Activated T-helper 17 cell treated with anti-CD3 and anti-CD28 coated beads, Interleukin-2, amount 50 U/mL, for 72 hours (primary cell): ENCODE results near the gene SDS. TPM values are rescaled to one million over a fixed set of nuclear protein-coding genes. Genes with fewer than 3 reads are reported as not detected.
A peak's percentile ranks its signal among the peaks of the same experiment; 100 is the strongest.

ENCODE experiments used
- ATAC-seq: fragments of 150-1000 bp; cut with Tn5 transposase; replicated peaks from 2 replicates; pipeline ENCODE4 v1.10.0; 2021; ENCODE audit warnings: mild to moderate bottlenecking, moderate library complexity
- H3K27ac Mint-ChIP-seq: one replicate; pipeline ENCODE4 v1.8.0; 2022; ENCODE audit warnings: mixed read lengths
- H3K27me3 Mint-ChIP-seq: one replicate; pipeline ENCODE4 v1.8.0; 2022; ENCODE audit warnings: mixed read lengths
- H3K36me3 Mint-ChIP-seq: one replicate; pipeline ENCODE4 v1.8.0; 2022; ENCODE audit warnings: low read depth, mild to moderate bottlenecking, mixed read lengths
- H3K4me1 Mint-ChIP-seq: one replicate; pipeline ENCODE4 v1.8.0; 2022; ENCODE audit warnings: mixed read lengths
- H3K4me3 Mint-ChIP-seq: one replicate; pipeline ENCODE4 v1.8.0; 2022; ENCODE audit warnings: mild to moderate bottlenecking, mixed read lengths
- H3K9me3 Mint-ChIP-seq: one replicate; pipeline ENCODE4 v1.8.0; 2022; ENCODE audit warnings: mixed read lengths
- total RNA-seq, 2 donors: library from RNA; stranded (reverse); gene quantifications; one replicate each; pipeline ENCODE4 v1.2.3, GENCODE V29; 2022

Gene SDS
- total RNA-seq, 2 donors from 2014 or later, result not detected

DNA sequence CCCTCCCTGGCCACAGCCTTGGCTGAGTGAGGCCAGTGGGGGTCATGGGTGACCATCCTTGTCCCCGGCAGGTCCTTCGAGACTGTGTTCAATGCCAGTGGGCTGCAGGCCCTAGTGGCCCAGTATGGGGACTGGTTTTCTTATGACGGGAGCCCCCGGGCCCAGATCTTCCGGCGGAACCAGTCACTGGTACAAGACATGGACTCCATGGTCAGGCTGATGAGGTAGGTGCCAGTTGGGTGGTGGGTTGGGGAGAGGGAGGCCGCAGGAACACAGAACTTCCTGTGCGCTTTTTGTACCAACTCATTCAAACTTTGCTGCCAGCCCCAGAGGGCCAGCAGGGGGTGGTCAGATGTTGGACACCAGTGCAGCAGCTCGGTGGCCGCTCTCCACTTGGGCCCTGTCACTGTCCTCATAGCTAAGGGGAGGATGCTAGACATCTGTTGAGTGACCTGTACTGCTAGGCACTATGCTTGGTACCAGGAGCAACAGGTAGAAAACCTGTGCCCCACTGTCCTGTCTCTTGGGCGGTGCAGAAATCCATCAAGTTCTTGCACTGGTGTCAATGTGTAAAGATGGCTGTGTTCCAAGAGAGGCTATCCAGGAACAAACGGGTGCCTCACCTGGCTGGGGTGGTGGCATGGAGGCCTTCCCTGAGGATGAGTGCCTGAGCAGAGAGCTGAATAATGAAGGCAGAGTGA, 16.7 kb downstream of the SDS start:
- no peak overlapping the region for H3K27ac Mint-ChIP-seq
- H3K4me1 Mint-ChIP-seq, result no peaks in the 10 kb centered on the region
- no peaks in the 10 kb centered on the region for H3K9me3 Mint-ChIP-seq
- no peak for ATAC-seq
- H3K27me3 Mint-ChIP-seq, result no peaks in the 10 kb centered on the region
- no peak overlapping the region for H3K4me3 Mint-ChIP-seq
- H3K36me3 Mint-ChIP-seq, result peaks cover 29% of the 10 kb centered on the region

- H3K36me3 Mint-ChIP-seq, result peaks cover 35% of the 10 kb centered on the region
- no peaks in the 10 kb centered on the region for H3K27me3 Mint-ChIP-seq
- H3K9me3 Mint-ChIP-seq, result no peaks in the 10 kb centered on the region
- no peak for ATAC-seq
- no peaks in the 10 kb centered on the region for H3K4me1 Mint-ChIP-seq
- no peak overlapping the region for H3K4me3 Mint-ChIP-seq
- no peak overlapping the region for H3K27ac Mint-ChIP-seq
Measured at GRCh38 chr12:113385282-113385882, 18.3 kb downstream of the SDS start.

GRCh38 chr12:113384778-113385177, 18.9 kb downstream of the SDS start:
- Mint-ChIP-seq H3K36me3 (peaks cover 39% of the 10 kb centered on the region), H3K27me3 (no peaks in the 10 kb centered on the region), H3K27ac (no peak overlapping the region), H3K9me3 (no peaks in the 10 kb centered on the region), H3K4me1 (no peaks in the 10 kb centered on the region), H3K4me3 (no peak overlapping the region)
- ATAC-seq, result no peak

DNA sequence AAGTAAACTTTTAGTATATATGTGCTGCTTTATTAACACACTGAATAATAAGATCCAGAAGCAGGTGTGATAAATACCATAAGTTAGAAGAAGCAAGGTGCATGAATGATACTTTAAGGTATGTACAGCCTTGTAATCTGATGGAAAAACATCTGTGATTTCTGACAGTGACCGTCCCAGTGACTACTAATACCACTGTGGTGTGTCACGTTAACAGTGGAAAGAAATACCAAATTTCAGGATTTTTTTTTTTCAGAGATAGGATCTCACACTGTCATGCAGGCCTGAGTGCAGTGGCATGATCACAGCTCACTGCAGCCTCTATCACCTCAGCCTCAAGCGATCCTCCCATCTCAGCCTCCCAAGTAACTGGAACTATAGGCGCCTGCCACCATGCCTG, 21.5 kb downstream of the SDS start:
- no peaks in the 10 kb centered on the region for H3K4me1 Mint-ChIP-seq
- ATAC-seq, result no peak

GRCh38 chr12:113381220-113381619, 22.5 kb downstream of the SDS start:
- Mint-ChIP-seq H3K36me3 (peaks cover 33% of the 10 kb centered on the region), H3K27ac (no peak overlapping the region), H3K9me3 (no peaks in the 10 kb centered on the region), H3K4me1 (no peaks in the 10 kb centered on the region), H3K4me3 (no peak overlapping the region), H3K27me3 (no peaks in the 10 kb centered on the region)
- ATAC-seq, result no peak

More for the DNA sequence above, 21.5 kb downstream of the SDS start:
- no peaks in the 10 kb centered on the region for H3K9me3 Mint-ChIP-seq
- no peaks in the 10 kb centered on the region for H3K27me3 Mint-ChIP-seq
- H3K36me3 Mint-ChIP-seq, result peaks cover 37% of the 10 kb centered on the region
- H3K27ac Mint-ChIP-seq, result no peak overlapping the region
- no peak overlapping the region for H3K4me3 Mint-ChIP-seq

DNA sequence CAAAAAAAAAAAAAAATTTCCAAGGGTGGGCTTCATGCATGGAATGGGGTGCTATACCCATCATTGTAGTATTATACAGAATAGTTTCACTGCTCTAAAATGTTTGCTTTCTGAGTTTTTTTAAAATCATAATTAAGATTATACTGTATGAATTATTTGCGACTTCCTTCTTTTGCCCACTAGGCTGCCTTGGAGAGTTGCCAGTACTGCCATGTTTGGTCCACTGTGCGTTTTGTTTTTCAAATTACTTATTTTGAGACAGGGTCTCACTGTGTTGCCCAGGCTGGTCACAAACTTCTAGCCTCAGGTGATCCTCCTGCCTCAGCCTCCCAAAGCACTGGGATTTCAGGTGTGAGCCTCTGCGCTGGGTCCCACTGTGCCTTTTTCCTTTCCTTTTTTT, 25.4 kb downstream of the SDS start:
- Mint-ChIP-seq H3K27me3 (no peaks in the 10 kb centered on the region), H3K9me3 (no peaks in the 10 kb centered on the region), H3K36me3 (peaks cover 31% of the 10 kb centered on the region), H3K27ac (no peak overlapping the region), H3K4me3 (no peak overlapping the region), H3K4me1 (no peaks in the 10 kb centered on the region)
- ATAC-seq, result no peak

GRCh38 chr12:113374823-113375428, 28.8 kb downstream of the SDS start:
- H3K27me3 Mint-ChIP-seq, result no peaks in the 10 kb centered on the region
- H3K4me3 Mint-ChIP-seq, result no peak overlapping the region
- H3K36me3 Mint-ChIP-seq, result peaks cover 29% of the 10 kb centered on the region
- no peak for ATAC-seq
- H3K4me1 Mint-ChIP-seq, result no peaks in the 10 kb centered on the region
- H3K27ac Mint-ChIP-seq, result peak overlapping the region; percentile 52
- H3K9me3 Mint-ChIP-seq, result no peaks in the 10 kb centered on the region

DNA sequence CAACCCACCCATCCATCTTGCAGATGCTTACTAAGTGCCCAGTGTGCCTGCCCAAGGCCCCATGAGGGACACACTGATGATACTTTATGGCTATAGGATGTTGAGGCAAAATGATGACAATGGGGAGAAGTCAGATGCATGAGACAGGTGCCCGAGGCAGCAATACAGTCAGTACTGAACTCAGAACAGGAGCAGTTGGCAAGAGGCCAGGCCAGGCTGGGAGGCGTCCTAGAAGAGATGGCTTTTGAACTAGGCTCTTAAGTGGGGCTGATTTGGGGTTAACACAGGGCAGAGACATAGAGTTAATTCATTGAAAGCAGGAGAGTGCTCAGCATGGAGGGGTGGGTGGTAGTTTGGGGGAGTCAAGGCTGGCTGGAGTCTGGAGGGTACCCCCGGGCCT, 29.7 kb downstream of the SDS start:
- Mint-ChIP-seq H3K27me3 (no peaks in the 10 kb centered on the region), H3K27ac (no peak overlapping the region), H3K4me3 (no peak overlapping the region), H3K36me3 (peaks cover 31% of the 10 kb centered on the region), H3K4me1 (no peaks in the 10 kb centered on the region), H3K9me3 (no peaks in the 10 kb centered on the region)
- ATAC-seq, result no peak

DNA sequence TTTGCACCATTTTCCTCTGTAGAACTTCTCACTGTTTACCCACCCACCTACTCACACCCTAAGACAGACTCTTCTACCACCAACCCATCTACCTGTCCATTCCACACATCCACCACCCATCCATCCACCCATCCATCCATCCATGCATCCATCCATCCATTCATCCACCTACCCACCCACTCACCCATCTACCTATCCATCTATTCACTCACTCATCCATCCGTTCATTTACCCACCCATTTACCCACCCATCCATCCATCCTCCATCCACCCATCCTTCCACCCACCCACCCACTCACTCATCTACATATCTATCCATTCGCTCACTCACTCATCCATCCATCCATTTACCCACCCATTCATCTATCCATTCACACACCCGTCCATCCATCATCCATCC, 30.2 kb downstream of the SDS start:
- ATAC-seq, result no peak
- Mint-ChIP-seq H3K27ac (no peak overlapping the region), H3K27me3 (no peaks in the 10 kb centered on the region), H3K4me3 (no peak overlapping the region), H3K36me3 (peaks cover 31% of the 10 kb centered on the region), H3K9me3 (no peaks in the 10 kb centered on the region), H3K4me1 (peaks cover 3% of the 10 kb centered on the region)

- Mint-ChIP-seq H3K27ac (no peak overlapping the region), H3K9me3 (no peaks in the 10 kb centered on the region), H3K36me3 (peaks cover 31% of the 10 kb centered on the region), H3K27me3 (no peaks in the 10 kb centered on the region), H3K4me1 (peaks cover 4% of the 10 kb centered on the region), H3K4me3 (no peak overlapping the region)
- no peak for ATAC-seq
Measured at GRCh38 chr12:113372371-113372770, 31.3 kb downstream of the SDS start.

- ATAC-seq, result no peak
- no peak overlapping the region for H3K4me3 Mint-ChIP-seq
- H3K27me3 Mint-ChIP-seq, result no peaks in the 10 kb centered on the region
- H3K36me3 Mint-ChIP-seq, result peaks cover 31% of the 10 kb centered on the region
- H3K4me1 Mint-ChIP-seq, result peaks cover 4% of the 10 kb centered on the region
- no peak overlapping the region for H3K27ac Mint-ChIP-seq
- no peaks in the 10 kb centered on the region for H3K9me3 Mint-ChIP-seq
Measured at GRCh38 chr12:113371808-113372207, 31.9 kb downstream of the SDS start.

- H3K27me3 Mint-ChIP-seq, result no peaks in the 10 kb centered on the region
- peaks cover 4% of the 10 kb centered on the region for H3K4me1 Mint-ChIP-seq
- H3K9me3 Mint-ChIP-seq, result no peaks in the 10 kb centered on the region
- H3K27ac Mint-ChIP-seq, result no peak overlapping the region
- H3K36me3 Mint-ChIP-seq, result peaks cover 33% of the 10 kb centered on the region
- no peak overlapping the region for H3K4me3 Mint-ChIP-seq
- ATAC-seq, result no peak
Measured at GRCh38 chr12:113370923-113371682, 32.6 kb downstream of the SDS start.

- Mint-ChIP-seq H3K9me3 (no peaks in the 10 kb centered on the region), H3K4me3 (no peak overlapping the region), H3K4me1 (peaks cover 4% of the 10 kb centered on the region), H3K36me3 (peaks cover 40% of the 10 kb centered on the region), H3K27ac (no peak overlapping the region), H3K27me3 (no peaks in the 10 kb centered on the region)
- no peak for ATAC-seq
Measured at GRCh38 chr12:113369391-113369985, 34.2 kb downstream of the SDS start.

- Mint-ChIP-seq H3K4me3 (no peak overlapping the region), H3K9me3 (no peaks in the 10 kb centered on the region), H3K36me3 (peaks cover 39% of the 10 kb centered on the region), H3K4me1 (peaks cover 4% of the 10 kb centered on the region), H3K27ac (no peak overlapping the region), H3K27me3 (no peaks in the 10 kb centered on the region)
- no peak for ATAC-seq
Measured at GRCh38 chr12:113368331-113368730, 35.4 kb downstream of the SDS start.
